ENCODE measurements around the gene UBE2M.

- TF ChIP-seq CTCF (IDR thresholded peaks at IDR 0.05) (no peak), POLR2A (IDR thresholded peaks at IDR 0.05) (no peak)
Observed at GRCh38 chr19:58562122-58563033, 4.0 kb upstream of the UBE2M start.
